SK-N-SH treated with all-trans-retinoic acid at 6 μM for 48 hours (cell line): ENCODE measurements around the gene ENTHD1.

ENCODE experiments used
- BACH2 ChIP-seq: fragments of 250-450 bp; sonication (Bioruptor Pico); IDR thresholded peaks from 2 replicates; pipeline ENCODE4 v1.9.0; 2021; ENCODE audit warnings: mild to moderate bottlenecking, borderline replicate concordance
- ISL1 ChIP-seq: fragments of 250-450 bp; sonication (Bioruptor Pico); IDR thresholded peaks from 2 replicates; pipeline ENCODE4 v2.1.2; 2022; ENCODE audit warnings: mild to moderate bottlenecking, moderate library complexity
- OSR1 ChIP-seq: fragments of 250-450 bp; sonication (Bioruptor Pico); IDR thresholded peaks from 2 replicates; pipeline ENCODE4 v1.8.0; 2022; ENCODE audit warnings: moderate library complexity, mild to moderate bottlenecking, inconsistent platforms
- ZFP30 ChIP-seq: fragments of 450-650 bp; formaldehyde crosslinking; IDR thresholded peaks from 2 replicates; pipeline ENCODE4 v1.5.0; 2022; ENCODE audit warnings: mild to moderate bottlenecking, moderate library complexity
- TF ChIP-seq, protein P1 (sequence below): fragments of 250-450 bp; sonication (Bioruptor Pico); IDR thresholded peaks from 2 replicates; pipeline ENCODE4 v1.5.0; 2020; ENCODE audit warnings: mild to moderate bottlenecking, moderate library complexity

GRCh38 chr22:39908136-39908535 is 14.6 kb upstream of the ENTHD1 start:
- TF ChIP-seq ZFP30 (no peak), BACH2 (no peak), OSR1 (CRISPR knock-in tag) (no peak), ISL1 (CRISPR knock-in tag) (no peak)
- TF ChIP-seq, protein P1, sequence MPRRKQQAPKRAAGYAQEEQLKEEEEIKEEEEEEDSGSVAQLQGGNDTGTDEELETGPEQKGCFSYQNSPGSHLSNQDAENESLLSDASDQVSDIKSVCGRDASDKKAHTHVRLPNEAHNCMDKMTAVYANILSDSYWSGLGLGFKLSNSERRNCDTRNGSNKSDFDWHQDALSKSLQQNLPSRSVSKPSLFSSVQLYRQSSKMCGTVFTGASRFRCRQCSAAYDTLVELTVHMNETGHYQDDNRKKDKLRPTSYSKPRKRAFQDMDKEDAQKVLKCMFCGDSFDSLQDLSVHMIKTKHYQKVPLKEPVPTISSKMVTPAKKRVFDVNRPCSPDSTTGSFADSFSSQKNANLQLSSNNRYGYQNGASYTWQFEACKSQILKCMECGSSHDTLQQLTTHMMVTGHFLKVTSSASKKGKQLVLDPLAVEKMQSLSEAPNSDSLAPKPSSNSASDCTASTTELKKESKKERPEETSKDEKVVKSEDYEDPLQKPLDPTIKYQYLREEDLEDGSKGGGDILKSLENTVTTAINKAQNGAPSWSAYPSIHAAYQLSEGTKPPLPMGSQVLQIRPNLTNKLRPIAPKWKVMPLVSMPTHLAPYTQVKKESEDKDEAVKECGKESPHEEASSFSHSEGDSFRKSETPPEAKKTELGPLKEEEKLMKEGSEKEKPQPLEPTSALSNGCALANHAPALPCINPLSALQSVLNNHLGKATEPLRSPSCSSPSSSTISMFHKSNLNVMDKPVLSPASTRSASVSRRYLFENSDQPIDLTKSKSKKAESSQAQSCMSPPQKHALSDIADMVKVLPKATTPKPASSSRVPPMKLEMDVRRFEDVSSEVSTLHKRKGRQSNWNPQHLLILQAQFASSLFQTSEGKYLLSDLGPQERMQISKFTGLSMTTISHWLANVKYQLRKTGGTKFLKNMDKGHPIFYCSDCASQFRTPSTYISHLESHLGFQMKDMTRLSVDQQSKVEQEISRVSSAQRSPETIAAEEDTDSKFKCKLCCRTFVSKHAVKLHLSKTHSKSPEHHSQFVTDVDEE (CRISPR knock-in tag): no peak
